CD4-positive, alpha-beta T cell (primary cell): ENCODE measurements around the gene FRMD8. TPM values are rescaled to one million over a fixed set of nuclear protein-coding genes. Genes with fewer than 3 reads are reported as not detected.
"Not testable (repeated sequence)": the region's sequence is repeated elsewhere in the genome, so short reads cannot be mapped to it uniquely, and the experiment has no call there.

Experiments
- ATAC-seq: fragments of 200-7000 bp; cut with Tn5 transposase; one replicate; pipeline ENCODE4 v1.10.0; 2022; ENCODE audit warnings: mild to moderate bottlenecking; ENCODE audit not compliant: poor library complexity
- CTCF ChIA-PET: fragments of 350-600 bp; sonication (Branson Sonifier 250); formaldehyde crosslinking; loops from one replicate; lab custom pipeline; 2021; ENCODE audit warnings: antibody characterized with exemption, inconsistent platforms; lab: Charles Lee
- POLR2A ChIA-PET: fragments of 350-600 bp; sonication (Branson Sonifier 250); formaldehyde crosslinking; loops from one replicate; lab custom pipeline; 2021; ENCODE audit warnings: antibody characterized with exemption, inconsistent platforms; lab: Charles Lee
- DNase-seq, 14 experiments: peaks; one replicate each; pipeline ENCODE4 v3.0.0-alpha.2; 2013 to 2020; ENCODE audit warnings: mixed read lengths in 2 of 14
- H3K27ac ChIP-seq, 2 donors: one replicate each; pipeline versions ENCODE4 v1.5.1 to v1.7.0; 2013; ENCODE audit warnings: low read length in 2 of 2, low read depth in 1 of 2, mild to moderate bottlenecking in 1 of 2
- H3K27me3 ChIP-seq, 2 experiments: 1 replicate in 1 of 2; 2 replicates in 1 of 2; pipeline versions ENCODE4 v1.6.1 to v1.7.0; 2013; ENCODE audit warnings: low read length in 2 of 2, control low read depth in 1 of 2, mild to moderate bottlenecking in 1 of 2, moderate library complexity in 1 of 2; ENCODE audit not compliant: insufficient read depth in 2 of 2, control insufficient read depth in 1 of 2
- H3K36me3 ChIP-seq: one replicate; pipeline ENCODE4 v1.6.1; 2013; ENCODE audit warnings: low read length, control low read depth; ENCODE audit not compliant: insufficient read depth
- H3K4me1 ChIP-seq: one replicate; pipeline ENCODE4 v1.6.1; 2013; ENCODE audit warnings: low read length, control low read depth; ENCODE audit not compliant: insufficient read depth
- H3K4me3 ChIP-seq: one replicate; pipeline ENCODE4 v1.5.1; 2013; ENCODE audit warnings: mild to moderate bottlenecking, low read length, moderate library complexity
- H3K9me3 ChIP-seq, 2 experiments: 1 replicate in 1 of 2; 2 replicates in 1 of 2; pipeline versions ENCODE4 v1.6.1 to v1.7.0; 2013; ENCODE audit warnings: low read length in 2 of 2, mild to moderate bottlenecking in 2 of 2, control low read depth in 1 of 2, moderate library complexity in 1 of 2; ENCODE audit not compliant: control insufficient read depth in 1 of 2, insufficient read depth in 1 of 2
- H3K27ac Mint-ChIP-seq: one replicate; pipeline ENCODE4 v1.8.0; 2020; ENCODE audit warnings: mixed read lengths
- H3K27me3 Mint-ChIP-seq: one replicate; pipeline ENCODE4 v1.8.0; 2021; ENCODE audit warnings: mixed read lengths
- H3K36me3 Mint-ChIP-seq: one replicate; pipeline ENCODE4 v1.8.0; 2021; ENCODE audit warnings: low read depth, mixed read lengths
- H3K4me1 Mint-ChIP-seq: one replicate; pipeline ENCODE4 v1.8.0; 2021; ENCODE audit warnings: low read depth, mixed read lengths
- H3K4me3 Mint-ChIP-seq: one replicate; pipeline ENCODE4 v1.8.0; 2020; ENCODE audit warnings: mild to moderate bottlenecking, mixed read lengths
- H3K9me3 Mint-ChIP-seq: one replicate; pipeline ENCODE4 v1.8.0; 2020; ENCODE audit warnings: mixed read lengths
- intact Hi-C, 2 experiments: fragments of 100-400 bp; cut with DNase I in 1 of 2; cut with micrococcal nuclease in 1 of 2; formaldehyde crosslinking; loops; one replicate each; pipeline versions ENCODE4 v1.15.1 to v1.9.0; 2023 to 2025; cut with DNase I, micrococcal nuclease
- total RNA-seq, 174 experiments: library from RNA in 2 of 174; stranded (reverse) in 2 of 174; gene quantifications; one replicate each; pipeline ENCODE4 v1.2.3 and lab custom pipeline; 2021 to 2026
- TF ChIP-seq, protein P1 (sequence below): fragments of 200-600 bp; IDR thresholded peaks from one replicate; pipeline ENCODE4 v1.8.0; 2022; ENCODE audit warnings: antibody characterized with exemption, mild to moderate bottlenecking

Gene FRMD8
- total RNA-seq, 2 experiments from 2014 or later = 19.4 to 25.3 TPM

DNA sequence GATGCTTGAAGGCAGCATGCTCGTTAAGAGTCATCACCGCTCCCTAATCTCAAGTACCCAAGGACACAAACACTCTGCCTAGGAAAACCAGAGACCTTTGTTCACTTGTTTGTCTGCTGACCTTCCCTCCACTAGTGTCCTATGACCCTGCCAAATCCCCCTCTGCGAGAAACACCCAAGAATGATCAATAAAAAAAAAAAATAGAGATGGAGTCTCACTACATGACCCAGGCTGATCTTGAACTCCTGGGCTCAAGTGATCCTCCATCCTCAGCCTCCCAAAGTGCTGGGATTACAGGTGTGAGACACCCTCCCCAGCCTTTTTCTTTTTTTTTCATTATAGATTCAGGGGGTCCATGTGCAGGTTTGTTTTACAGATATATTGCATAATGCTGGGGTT, 65.8 kb downstream of the FRMD8 start:
- peaks cover 0 to 14% of the 10 kb centered on the region in 2 experiments for H3K9me3 ChIP-seq
- CTCF ChIA-PET = not testable (repeated sequence)
- POLR2A ChIA-PET = interaction anchor here (0.9 kb wide), 1 partner anchor 45 kb away, joined by 5 read pairs; no protein-coding TSS in a partner anchor

DNA sequence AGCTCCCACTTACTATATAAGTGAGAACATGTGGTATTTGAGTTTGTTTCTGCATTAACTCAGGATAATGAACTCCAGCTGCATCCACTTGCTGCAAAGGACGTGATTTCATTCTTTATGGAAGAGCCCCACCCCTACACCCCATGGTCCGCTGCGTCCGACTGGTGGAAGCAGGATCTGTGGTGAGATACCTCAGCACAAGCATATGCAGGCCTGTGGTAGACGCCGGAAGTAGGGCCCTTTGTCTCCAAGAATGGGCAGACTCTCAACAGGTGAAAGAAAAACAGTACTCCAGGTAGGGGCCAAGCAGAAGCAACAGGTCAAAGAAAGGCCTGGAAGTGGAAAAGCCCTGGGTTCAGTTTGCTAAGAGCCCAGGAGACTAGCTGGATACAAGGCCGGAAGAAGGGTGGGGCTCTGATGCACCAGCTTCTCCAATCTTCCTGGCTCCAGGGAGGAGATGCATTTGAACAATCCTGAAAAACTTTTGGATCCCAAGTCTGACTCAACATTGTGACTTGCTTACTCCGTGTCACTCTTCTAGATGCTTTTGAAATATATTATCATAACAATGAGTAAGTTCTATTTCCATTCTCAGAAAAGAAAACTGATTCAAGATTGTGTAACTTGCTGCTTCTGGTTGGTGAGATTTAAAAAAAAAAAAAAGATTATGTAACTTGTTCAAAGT, 66.5 kb downstream of the FRMD8 start:
- Histone ChIP-seq H3K27me3 (no peaks in the 10 kb centered on the region), H3K4me1 (peaks cover 16% of the 10 kb centered on the region), H3K9me3 (peaks cover 0 to 14% of the 10 kb centered on the region in 2 experiments), H3K27ac (no peak overlapping the region), H3K4me3 (no peak overlapping the region), H3K36me3 (no peaks in the 10 kb centered on the region)
- ChIA-PET POLR2A (interaction anchor here (0.9 kb wide), 1 partner anchor 44 kb away, joined by 5 read pairs; no protein-coding TSS in a partner anchor), CTCF (no interaction called here)
- peaks cover 22% of the 10 kb centered on the region for H3K4me1 Mint-ChIP-seq
- no peaks in the 10 kb centered on the region for H3K36me3 Mint-ChIP-seq
- no peaks in the 10 kb centered on the region for H3K27me3 Mint-ChIP-seq
- H3K27ac Mint-ChIP-seq = no peak overlapping the region
- ATAC-seq (no peak), DNase-seq (peak in 2 of 14 experiments; percentile 11 to 38)
- peak overlapping the region; percentile 63 for H3K4me3 Mint-ChIP-seq
- H3K9me3 Mint-ChIP-seq = no peaks in the 10 kb centered on the region
- intact Hi-C loops = no loop called here
- TF ChIP-seq, protein P1, sequence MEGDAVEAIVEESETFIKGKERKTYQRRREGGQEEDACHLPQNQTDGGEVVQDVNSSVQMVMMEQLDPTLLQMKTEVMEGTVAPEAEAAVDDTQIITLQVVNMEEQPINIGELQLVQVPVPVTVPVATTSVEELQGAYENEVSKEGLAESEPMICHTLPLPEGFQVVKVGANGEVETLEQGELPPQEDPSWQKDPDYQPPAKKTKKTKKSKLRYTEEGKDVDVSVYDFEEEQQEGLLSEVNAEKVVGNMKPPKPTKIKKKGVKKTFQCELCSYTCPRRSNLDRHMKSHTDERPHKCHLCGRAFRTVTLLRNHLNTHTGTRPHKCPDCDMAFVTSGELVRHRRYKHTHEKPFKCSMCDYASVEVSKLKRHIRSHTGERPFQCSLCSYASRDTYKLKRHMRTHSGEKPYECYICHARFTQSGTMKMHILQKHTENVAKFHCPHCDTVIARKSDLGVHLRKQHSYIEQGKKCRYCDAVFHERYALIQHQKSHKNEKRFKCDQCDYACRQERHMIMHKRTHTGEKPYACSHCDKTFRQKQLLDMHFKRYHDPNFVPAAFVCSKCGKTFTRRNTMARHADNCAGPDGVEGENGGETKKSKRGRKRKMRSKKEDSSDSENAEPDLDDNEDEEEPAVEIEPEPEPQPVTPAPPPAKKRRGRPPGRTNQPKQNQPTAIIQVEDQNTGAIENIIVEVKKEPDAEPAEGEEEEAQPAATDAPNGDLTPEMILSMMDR = no peak

More for the DNA sequence above, 65.8 kb downstream of the FRMD8 start:
- H3K36me3 Mint-ChIP-seq, ATAC-seq, H3K27me3 Mint-ChIP-seq, H3K27ac Mint-ChIP-seq, H3K9me3 Mint-ChIP-seq, H3K27ac ChIP-seq, H3K4me3 ChIP-seq, H3K27me3 ChIP-seq, intact Hi-C loops, H3K4me3 Mint-ChIP-seq, H3K36me3 ChIP-seq, DNase-seq: not testable (repeated sequence)
- H3K4me1 Mint-ChIP-seq = peaks cover 22% of the 10 kb centered on the region
- peaks cover 16% of the 10 kb centered on the region for H3K4me1 ChIP-seq

DNA sequence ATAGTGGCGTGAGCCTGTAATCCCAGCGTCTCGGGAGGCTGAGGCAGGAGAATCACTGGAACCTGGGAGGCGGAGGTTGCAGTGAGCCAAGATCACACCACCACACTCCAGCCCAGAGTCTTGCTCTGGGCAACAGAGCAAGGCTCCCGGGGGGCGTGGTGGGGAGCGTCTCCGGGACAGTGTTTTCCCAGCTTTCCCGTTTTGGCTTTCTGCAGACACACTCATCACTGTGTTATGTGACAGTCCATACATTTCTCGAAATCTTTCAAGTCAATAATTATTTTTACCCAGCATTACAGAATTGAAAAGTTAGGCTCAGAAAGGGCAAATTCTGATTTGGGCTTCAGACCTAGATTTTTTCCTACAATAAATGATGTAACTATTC, 67.9 kb downstream of the FRMD8 start:
- H3K36me3 ChIP-seq = no peaks in the 10 kb centered on the region
- Mint-ChIP-seq H3K27me3 (no peaks in the 10 kb centered on the region), H3K4me3 (peak overlapping the region; percentile 87), H3K27ac (peak overlapping the region; percentile 78), H3K36me3 (no peaks in the 10 kb centered on the region), H3K9me3 (no peaks in the 10 kb centered on the region), H3K4me1 (peaks cover 22% of the 10 kb centered on the region)
- POLR2A ChIA-PET = interaction anchor here (1.3 kb wide), 2 partner anchors 32 to 51 kb away, joined by 3 read pairs; partner anchors contain the start of gene NEAT1
- TF ChIP-seq, protein P1 = no peak
- H3K4me3 ChIP-seq = peak overlapping the region; percentile 79
- H3K9me3 ChIP-seq = peaks cover 0 to 14% of the 10 kb centered on the region in 2 experiments
- no peak for ATAC-seq
- DNase-seq = no peak
- H3K27me3 ChIP-seq = no peaks in the 10 kb centered on the region
- CTCF ChIA-PET = no interaction called here
- intact Hi-C loops = no loop called here
- peaks cover 16% of the 10 kb centered on the region for H3K4me1 ChIP-seq
- H3K27ac ChIP-seq = no peak overlapping the region
